Subcutaneous adipose tissue (tissue), 4 donors: Measurements from ENCODE around the gene PAPOLB. TPM values are rescaled to one million over a fixed set of nuclear protein-coding genes. Genes with fewer than 3 reads are reported as not detected.

Experiments used
- total RNA-seq, 4 donors: library from RNA; depleted of rRNA; stranded (reverse); fragments of >200 nt; gene quantifications; one replicate each; pipeline ENCODE4 v1.1.0, GENCODE V29; 2016
- TF ChIP-seq, protein P1 (sequence below): fragments of 450-650 bp; IDR thresholded peaks from one replicate; pipeline ENCODE4 v1.5.1; 2016; ENCODE audit warnings: low read depth, mild to moderate bottlenecking, control low read depth, antibody characterized with exemption, moderate library complexity

The PAPOLB gene
- total RNA-seq, 4 donors from 2014 or later, result 0.22 to 0.68 (median 0.35) TPM

DNA sequence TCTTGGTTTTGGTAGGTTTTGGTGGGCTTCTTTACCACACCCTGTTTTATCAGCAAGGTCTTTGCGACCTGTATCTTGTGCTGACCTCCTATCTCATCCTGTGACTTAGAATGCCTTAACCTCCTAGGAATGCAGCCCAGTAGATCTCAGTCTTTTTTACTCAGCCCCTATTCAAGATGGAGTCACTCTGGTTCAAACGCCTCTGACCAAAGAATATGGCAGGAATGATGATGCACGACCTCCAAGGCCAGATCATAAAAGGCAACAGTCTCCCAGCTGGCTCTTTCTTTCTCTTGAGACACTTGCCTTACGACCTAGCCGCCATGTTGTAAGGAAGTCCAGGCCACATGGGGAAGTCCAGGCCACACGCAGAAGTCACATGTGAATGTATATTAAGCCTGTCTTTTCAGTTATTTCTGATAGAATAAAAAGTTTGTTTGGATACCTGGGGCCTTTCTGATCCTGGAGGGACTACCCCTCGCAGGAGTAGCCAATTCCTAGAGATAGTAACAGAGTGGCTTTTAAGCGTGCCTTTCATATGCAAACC is 32.2 kb upstream of the PAPOLB start:
- TF ChIP-seq, protein P1, sequence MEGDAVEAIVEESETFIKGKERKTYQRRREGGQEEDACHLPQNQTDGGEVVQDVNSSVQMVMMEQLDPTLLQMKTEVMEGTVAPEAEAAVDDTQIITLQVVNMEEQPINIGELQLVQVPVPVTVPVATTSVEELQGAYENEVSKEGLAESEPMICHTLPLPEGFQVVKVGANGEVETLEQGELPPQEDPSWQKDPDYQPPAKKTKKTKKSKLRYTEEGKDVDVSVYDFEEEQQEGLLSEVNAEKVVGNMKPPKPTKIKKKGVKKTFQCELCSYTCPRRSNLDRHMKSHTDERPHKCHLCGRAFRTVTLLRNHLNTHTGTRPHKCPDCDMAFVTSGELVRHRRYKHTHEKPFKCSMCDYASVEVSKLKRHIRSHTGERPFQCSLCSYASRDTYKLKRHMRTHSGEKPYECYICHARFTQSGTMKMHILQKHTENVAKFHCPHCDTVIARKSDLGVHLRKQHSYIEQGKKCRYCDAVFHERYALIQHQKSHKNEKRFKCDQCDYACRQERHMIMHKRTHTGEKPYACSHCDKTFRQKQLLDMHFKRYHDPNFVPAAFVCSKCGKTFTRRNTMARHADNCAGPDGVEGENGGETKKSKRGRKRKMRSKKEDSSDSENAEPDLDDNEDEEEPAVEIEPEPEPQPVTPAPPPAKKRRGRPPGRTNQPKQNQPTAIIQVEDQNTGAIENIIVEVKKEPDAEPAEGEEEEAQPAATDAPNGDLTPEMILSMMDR, result no peak

DNA sequence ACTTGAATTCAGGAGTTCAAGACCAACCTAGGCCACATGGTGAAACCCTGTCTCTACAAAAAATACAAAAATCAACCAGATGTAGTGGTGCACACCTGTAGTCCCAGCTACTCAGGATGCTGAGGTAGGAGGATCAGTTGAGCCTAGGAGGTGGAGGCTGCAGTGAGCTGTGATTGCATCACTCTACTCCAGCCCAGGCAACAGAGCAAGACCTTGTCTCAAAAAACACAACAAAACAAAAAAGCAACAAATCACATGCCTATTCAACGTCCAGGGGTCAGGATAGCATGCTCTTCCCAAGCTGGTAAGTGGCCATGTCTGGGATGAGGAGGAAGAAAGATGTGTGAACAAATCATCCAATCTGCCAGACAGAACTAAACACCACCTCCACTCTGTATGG is 27.9 kb upstream of the PAPOLB start:
- TF ChIP-seq, protein P1, result no peak

DNA sequence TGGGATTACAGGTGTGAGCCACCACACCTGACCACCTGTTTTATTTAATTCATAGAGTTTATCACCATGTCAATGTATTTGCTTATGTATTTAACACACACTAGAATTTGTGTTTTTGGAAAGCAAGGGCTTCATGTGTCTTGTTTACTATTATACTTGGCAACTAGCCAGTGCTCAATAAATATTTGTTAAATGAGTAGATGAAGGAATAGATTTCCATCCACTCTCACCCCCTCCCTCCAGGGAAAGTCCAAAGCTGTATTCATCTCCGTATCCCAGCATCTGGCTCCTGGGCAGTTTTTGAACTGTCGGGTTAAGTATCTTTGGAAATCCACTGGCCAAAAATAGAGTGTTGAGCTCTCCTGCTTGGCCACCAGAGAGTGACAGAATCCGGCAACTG is 26.3 kb upstream of the PAPOLB start:
- TF ChIP-seq, protein P1, result no peak

DNA sequence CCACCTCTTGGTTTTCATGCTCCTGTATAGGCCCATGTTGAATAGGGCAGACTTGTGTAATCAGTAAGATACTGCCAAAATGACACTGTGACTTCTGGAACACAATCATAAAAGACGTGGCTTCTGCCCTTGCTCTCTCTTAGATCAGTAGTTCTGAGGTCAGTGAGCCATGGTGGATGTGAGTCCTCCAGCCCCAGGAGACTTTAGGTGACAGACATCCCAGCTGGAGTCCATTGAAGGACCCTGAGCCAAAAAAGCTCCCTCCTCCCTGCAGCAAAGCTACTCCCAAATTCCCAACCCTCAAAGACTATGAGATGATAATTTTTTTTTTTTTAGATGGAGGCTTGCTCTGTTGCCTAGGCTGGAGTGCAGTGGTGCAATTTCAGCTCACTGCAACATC is 24.8 kb upstream of the PAPOLB start:
- TF ChIP-seq, protein P1, result no peak

DNA sequence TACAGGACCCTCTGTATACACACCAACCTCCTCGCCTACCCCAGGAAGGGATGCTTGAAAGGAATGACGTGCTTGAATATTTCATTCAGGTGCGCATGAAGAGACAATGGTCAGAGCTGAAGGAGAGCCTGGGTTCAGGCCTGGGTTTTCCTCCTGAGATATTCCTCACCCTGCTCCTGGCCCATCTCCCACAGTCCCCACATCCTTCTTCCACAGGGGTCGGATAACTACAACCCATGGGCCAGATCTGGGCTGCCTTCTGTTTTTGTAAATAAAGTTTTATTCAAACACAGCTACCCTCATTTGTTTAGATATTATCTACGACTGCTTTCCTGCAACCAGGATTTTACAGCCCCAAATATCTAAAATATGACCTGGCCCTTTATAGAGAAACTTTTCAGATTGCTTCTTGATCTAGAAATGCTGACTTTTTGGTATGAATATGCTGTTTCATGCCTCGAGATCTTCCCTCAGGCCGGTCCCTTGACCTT is 23.5 kb upstream of the PAPOLB start:
- TF ChIP-seq, protein P1, result no peak

DNA sequence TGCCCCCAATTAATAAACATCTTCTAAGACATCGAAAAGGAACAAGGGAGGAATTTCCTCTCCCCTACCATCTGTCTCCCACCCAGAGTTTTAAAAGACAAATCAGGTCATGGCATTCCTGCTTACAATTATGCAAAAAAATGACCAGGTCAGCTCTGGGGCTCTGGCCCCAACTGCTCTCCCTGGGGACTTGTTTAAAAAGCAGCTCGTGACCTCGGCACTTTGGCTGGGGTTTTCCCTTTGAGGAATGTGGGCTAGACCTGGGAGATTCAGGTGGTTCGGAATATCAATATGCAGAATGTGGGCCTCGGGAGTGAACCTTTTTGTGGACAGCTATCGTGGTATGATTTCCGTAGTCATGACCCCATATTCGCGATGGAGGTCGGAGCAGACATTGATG is 22.3 kb upstream of the PAPOLB start:
- TF ChIP-seq, protein P1, result no peak

DNA sequence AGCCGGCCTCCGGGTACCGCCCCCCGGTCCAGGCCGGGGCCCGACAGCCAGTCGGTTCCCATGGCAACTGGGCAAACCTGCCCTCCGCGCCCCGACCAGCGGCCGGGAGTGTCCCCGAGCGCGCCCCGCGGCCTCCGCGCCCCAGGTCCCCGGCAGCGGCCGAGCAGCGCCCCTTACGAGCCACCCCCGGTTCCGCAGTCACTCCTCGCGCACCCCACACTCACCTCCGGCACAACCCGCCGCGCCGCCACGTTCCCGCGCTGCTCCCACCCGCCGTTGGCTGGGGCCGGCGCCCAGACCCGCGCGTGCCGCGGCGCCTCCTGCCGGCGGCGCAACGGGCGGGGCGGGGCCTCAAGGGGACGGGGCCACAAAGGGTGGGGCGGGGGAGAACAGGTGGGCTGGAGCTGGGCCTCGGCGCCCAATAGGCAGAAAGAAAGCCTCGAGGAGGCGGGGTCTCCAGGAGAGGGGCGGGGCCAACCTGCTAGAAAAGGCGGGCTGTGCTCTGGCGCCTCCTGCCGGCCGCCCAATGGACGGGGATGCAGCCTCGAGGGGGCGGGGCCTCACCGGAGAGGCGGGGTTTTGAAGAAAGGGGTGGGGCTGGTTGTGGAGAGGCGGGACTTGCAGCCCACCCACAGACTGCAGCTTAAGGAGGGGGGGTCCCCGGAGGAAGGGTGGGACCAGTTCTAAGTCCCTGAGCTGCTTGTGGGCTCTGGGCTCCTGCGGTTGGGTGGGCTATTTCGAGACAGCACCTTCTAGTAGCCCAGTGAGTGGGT is 21.7 kb upstream of the PAPOLB start, which contains the start of gene RADIL:
TSS of gene RADIL (minus strand) at position 345 of the 773 bp plus-strand sequence. CDS start 5,577 bp downstream, outside the sequence.
- TF ChIP-seq, protein P1, result no peak
